WI38 (cell line): Measurements from ENCODE around the gene CLDN9.

Source experiments
- H3K4me3 ChIP-seq: 2 replicates; pipeline ENCODE4 v1.5.1; 2011; ENCODE audit warnings: low read depth, mild to moderate bottlenecking, control low read depth, low read length
- CTCF ChIP-seq: IDR thresholded peaks from 2 replicates; pipeline ENCODE4 v1.5.1; 2012; ENCODE audit warnings: low read depth, mild to moderate bottlenecking, control low read depth, low read length

The CLDN9 gene

DNA sequence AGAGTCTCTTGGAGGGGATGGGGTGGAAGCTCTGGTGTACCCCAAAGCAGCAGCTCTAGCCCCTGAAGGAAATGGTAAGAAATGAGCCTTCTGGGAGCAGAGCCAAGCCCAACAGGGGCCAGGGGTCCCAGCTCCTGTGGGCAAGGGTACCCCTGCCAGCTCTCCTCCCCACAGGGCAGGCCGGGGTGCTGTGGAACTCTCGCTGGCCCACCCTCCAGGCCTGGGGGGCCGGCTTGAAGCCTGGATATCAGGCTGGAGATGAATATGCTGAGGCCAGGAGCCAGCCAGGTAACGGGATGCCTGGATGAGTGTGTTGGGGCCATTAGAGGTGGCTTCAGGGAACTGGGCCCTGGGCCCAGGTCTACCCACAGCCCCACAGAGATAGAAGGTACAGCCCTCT is 12.2 kb upstream of the CLDN9 start:
- no peak for TF ChIP-seq CTCF
- no peak overlapping the region for H3K4me3 ChIP-seq

DNA sequence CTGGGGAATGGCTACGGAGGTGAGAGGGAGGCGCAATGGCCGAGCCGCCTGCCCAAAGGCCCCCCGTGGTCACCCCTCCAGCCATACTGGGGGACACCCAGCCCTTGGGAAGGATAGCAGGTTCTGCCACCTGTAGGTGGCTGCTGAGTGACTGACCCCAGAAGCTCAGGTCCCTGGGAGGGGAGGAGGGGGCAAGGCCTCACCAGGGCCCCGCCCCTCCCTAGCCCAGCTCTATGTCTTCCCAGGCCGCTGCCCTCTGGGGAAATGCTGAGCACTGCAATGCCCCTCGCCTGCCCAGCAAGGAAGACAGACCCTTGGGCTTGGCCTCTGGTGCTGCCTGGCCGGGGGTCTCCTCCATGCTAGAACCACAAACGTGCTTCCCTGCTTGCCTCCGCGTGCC is 11.4 kb upstream of the CLDN9 start:
- TF ChIP-seq CTCF, result no peak
- H3K4me3 ChIP-seq, result no peak overlapping the region

DNA sequence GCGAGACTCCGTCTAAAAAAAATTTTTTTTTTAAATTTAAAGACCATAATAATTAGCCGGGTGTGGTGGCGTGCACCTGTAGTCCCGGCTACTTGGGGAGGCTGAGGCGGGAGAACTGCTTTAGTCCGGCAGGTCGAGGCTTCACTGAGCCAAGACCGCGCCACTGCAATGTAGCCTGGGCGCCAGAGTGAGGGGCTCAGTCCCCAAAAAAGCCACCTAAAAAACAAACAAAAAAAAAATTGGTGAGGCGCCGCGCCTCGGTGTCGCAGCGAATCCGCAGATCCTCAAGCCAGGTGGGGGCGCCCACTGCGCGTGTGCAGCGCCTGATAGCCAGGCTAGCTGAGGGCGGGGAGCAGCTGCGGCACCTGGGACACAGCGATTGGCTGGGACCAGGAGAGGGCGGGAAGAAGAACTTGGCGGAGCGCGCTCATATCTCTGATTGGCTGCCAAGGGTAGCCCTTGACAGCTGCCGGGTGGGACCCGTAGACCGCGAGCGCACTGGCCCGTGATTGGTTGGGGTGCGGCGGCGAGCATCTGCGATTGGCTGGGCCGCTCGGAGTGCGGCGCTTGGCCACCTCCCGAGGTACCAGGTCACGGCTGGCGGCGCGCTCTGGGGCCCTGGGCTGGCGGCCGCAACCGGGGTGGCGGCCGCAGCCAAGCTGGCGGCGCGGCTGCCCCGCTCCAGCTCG is 9.0 kb upstream of the CLDN9 start:
- no peak overlapping the region for H3K4me3 ChIP-seq
- 0 out of 2 replicates have a peak, but pooled peaks have one; percentile 11 for TF ChIP-seq CTCF

DNA sequence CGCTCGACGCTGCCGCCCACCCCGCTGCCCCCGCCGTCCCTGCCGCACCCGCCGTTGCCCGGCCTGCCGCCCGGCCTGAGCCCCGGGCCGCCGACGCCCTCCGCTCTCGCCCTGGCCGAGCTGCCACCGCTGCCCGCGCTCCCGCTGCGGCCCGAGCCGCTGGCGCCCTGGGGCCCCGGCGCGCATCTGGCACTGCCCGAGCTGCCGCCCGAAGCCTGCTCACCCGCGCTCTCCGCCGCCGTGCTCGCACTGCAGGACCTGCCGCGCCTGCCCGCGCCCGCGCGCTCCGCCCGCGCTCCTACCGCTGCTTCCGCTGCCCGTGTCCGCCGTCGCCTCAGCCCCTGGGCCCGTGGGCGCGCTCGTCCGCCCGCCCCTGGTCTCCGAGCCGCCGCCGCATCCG is 8.4 kb upstream of the CLDN9 start:
- no peak for TF ChIP-seq CTCF
- H3K4me3 ChIP-seq, result no peak overlapping the region

- no peak overlapping the region for H3K4me3 ChIP-seq
- no peak for TF ChIP-seq CTCF
Observed at GRCh38 chr16:3004781-3005284, 7.9 kb upstream of the CLDN9 start.

GRCh38 chr16:3007059-3007956 is 5.4 kb upstream of the CLDN9 start:
- H3K4me3 ChIP-seq, result no peak overlapping the region
- no peak for TF ChIP-seq CTCF
